ENCODE data around the gene LDHAL6A. TPM values are rescaled to one million over a fixed set of nuclear protein-coding genes. Genes with fewer than 3 reads are reported as not detected.

The LDHAL6A gene
- total RNA-seq, 1 experiment from 2014 or later, result not detected

- Histone ChIP-seq H4K8ac (replicated peaks; ENCODE audit: insufficient read length, low read depth, low read length) (no peak overlapping the region), H3K4me1 (ENCODE audit: insufficient read depth, low read length) (no peaks in the 10 kb centered on the region), H3K56ac (ENCODE audit: insufficient read length, low read depth, low read length) (no peak overlapping the region), H2BK12ac (ENCODE audit: insufficient read length, low read depth, low read length) (no peak overlapping the region), H3K9ac (ENCODE audit: extremely low read depth, insufficient read length, low read length) (no peak overlapping the region), H4K5ac (ENCODE audit: insufficient read length, low read depth, low read length) (no peak overlapping the region), H2BK120ac (ENCODE audit: low read depth, low read length, poor library complexity, severe bottlenecking) (no peak overlapping the region), H3K9me3 (ENCODE audit: control insufficient read depth, low read depth, low read length) (no peaks in the 10 kb centered on the region), H4K91ac (ENCODE audit: insufficient read length, low read depth, low read length) (no peak overlapping the region), H3K79me1 (ENCODE audit: insufficient read depth, low read depth, low read length, poor library complexity, severe bottlenecking) (no peaks in the 10 kb centered on the region), H2BK20ac (ENCODE audit: low read depth, low read length, poor library complexity, severe bottlenecking) (no peak overlapping the region), H3K79me2 (ENCODE audit: insufficient read depth, low read length) (no peaks in the 10 kb centered on the region), H3K23me2 (ENCODE audit: insufficient read length, low read depth, low read length, poor library complexity, severe bottlenecking) (no peaks in the 10 kb centered on the region), H2BK5ac (ENCODE audit: insufficient read length, low read length) (no peak overlapping the region), H2AK5ac (ENCODE audit: insufficient read length, low read length) (no peak overlapping the region), H3K14ac (ENCODE audit: insufficient read depth, low read length) (no peak overlapping the region), H3K4me2 (ENCODE audit: insufficient read depth, insufficient read length, low read length) (no peak overlapping the region), H3K27ac (ENCODE audit: insufficient read length, low read depth, low read length) (no peak overlapping the region), H2AFZ (ENCODE audit: low read length) (no peak overlapping the region), H2BK15ac (ENCODE audit: low read depth, low read length) (no peak overlapping the region), H3K27me3 (ENCODE audit: insufficient read depth, low read length) (no peaks in the 10 kb centered on the region), H3K4ac (ENCODE audit: low read depth, low read length) (no peak overlapping the region), H4K20me1 (ENCODE audit: control insufficient read depth, insufficient read depth, insufficient read length) (no peaks in the 10 kb centered on the region), H3K18ac (ENCODE audit: insufficient read length, low read depth, low read length) (no peak overlapping the region), H3T11ph (ENCODE audit: low read length) (no peak overlapping the region), H3K23ac (ENCODE audit: insufficient read length, low read depth, low read length) (no peak overlapping the region)
- Mint-ChIP-seq H3K36me3 (ENCODE audit: insufficient read depth in 1 of 3, low read depth in 3 of 3) (no peaks in the 10 kb centered on the region), H3K4me1 (peaks cover 0 to 1% of the 10 kb centered on the region in 2 experiments; a peak in 1 of 4 replicates), H3K27me3 (ENCODE audit: low read depth) (no peaks in the 10 kb centered on the region), H3K4me3 (no peak overlapping the region), H3K9me3 (peaks cover 0 to 4% of the 10 kb centered on the region in 2 experiments; a peak in 1 of 5 replicates), H3K27ac (no peak overlapping the region)
- DNase-seq, result no peak
- WGBS (ENCODE audit: extremely low coverage, insufficient read length, low lambda C conversion rate), result no CpG with 5 or more reads among the region's 2 CpGs
- TF ChIP-seq, protein P1, sequence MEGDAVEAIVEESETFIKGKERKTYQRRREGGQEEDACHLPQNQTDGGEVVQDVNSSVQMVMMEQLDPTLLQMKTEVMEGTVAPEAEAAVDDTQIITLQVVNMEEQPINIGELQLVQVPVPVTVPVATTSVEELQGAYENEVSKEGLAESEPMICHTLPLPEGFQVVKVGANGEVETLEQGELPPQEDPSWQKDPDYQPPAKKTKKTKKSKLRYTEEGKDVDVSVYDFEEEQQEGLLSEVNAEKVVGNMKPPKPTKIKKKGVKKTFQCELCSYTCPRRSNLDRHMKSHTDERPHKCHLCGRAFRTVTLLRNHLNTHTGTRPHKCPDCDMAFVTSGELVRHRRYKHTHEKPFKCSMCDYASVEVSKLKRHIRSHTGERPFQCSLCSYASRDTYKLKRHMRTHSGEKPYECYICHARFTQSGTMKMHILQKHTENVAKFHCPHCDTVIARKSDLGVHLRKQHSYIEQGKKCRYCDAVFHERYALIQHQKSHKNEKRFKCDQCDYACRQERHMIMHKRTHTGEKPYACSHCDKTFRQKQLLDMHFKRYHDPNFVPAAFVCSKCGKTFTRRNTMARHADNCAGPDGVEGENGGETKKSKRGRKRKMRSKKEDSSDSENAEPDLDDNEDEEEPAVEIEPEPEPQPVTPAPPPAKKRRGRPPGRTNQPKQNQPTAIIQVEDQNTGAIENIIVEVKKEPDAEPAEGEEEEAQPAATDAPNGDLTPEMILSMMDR (conservative IDR thresholded peaks at IDR 0.05), result no peak
These were observed 17.0 kb upstream of the LDHAL6A start for GRCh38 chr11:18438691-18439090.
